HG03521 (cell line): ENCODE results near the gene SUFU.
A peak's percentile ranks its signal among the peaks of the same experiment; 100 is the strongest.
"Not testable (repeated sequence)": the region's sequence is repeated elsewhere in the genome, so short reads cannot be mapped to it uniquely, and the experiment has no call there.

Experiments
- ATAC-seq: cut with Tn5 transposase; IDR thresholded peaks from one replicate; pipeline ENCODE4 v1.9.1; 2021; ENCODE audit warnings: mild to moderate bottlenecking, moderate library complexity; ENCODE audit not compliant: unreplicated experiment

The SUFU gene

DNA sequence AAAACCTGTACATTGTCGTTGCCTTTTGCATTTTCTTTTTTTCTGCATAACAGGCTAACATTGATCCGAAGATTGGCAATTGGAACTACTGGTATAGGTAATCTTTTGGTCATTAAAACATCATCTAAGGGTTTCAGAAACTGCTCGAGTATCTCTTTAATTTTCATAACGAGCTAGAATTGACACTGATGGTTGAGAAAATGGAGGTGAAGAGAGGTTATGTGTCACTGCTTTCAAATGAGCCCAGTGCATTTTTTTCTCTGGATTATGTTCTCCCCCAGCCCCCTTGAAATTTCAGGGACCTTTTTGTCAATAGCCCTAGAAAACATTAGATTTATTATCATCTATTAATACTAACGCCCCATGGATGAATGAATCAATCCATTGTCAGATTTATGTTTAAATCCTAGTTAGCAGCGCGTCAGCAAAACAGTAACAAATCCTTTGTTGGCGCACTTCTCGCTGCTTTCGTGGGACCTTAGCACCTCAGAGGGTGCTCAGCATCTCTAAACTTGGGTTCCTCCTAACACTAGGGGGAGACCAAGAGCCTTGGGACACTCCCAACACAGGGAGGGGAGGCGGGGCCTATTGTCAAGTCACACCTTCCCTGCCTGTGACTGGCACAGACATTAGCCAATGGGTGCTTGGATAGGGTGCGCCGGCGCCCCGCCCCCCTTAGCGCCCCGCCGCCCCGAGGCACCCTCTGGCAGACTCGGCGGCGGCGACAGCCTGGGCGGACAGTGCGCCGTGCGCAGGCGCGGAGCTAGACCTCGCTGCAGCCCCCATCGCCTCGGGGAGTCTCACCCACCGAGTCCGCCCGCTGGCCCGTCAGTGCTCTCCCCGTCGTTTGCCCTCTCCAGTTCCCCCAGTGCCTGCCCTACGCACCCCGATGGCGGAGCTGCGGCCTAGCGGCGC lies at the start of gene SUFU:
SUFU (plus strand) TSS at position 709 of the 915 bp plus-strand sequence; CDS start at position 890, 181 bp downstream.
- peak; percentile 55 for ATAC-seq

DNA sequence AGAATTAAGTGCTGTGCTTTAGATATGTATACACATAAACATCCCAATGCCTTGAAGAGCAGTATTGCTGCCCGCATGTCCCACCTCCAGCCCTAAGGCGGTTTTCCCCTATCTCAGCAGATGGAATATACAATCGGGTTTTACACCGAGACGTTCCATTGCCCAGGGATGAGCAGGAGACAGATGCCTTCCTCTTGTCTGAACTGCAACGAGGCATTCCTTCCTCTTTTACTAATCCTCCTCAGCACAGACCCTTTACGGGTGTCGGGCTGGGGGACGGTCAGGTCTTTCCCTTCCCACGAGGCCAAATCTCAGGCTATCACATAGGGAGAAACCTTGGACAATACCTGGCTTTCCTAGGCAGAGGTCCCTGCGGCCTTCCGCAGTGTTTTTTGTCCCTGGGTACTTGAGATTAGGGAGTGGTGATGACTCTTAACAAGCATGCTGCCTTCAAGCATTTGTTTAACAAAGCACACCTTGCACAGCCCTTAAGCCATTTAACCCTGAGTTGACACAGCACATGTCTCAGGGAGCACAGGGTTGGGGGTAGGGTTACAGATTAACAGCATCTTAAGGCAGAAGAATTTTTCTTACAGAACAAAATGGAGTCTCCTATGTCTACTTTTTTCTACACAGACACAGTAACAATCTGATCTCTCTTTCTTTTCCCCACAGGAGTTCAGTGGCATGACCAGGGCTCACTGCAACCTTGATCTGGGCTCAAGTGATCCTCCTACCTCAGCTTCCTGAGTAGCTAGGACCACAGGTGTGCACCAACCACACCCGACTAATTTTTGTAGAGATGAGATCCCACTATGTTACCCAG lies 48.9 kb upstream of the SUFU start:
- not testable (repeated sequence) for ATAC-seq

DNA sequence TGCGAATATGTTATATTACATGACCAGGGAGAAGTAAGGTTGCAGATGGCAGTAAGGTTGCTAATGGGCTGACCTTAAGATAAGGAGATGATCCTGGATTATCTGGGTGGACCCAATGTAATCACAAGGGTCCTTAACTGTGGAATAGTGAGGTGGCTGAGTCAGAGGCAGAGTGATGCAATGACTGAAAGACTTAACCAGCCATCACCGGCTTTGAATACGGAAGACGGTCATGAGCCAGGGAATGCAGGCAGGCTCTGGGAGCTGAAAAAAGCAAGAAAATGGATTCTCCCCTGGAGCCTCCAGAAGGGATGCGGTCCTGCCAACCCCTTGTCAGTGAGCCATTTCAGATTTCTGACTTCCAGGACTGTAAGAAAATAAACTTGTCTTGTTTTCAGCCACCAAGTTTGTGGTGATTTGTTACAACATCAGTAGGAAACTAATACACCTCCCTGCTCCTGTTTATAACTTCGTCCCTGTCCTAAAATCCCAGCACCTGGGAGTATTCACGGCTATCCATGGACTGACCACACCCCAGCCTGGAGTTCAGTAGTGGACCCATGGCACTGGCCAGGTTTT lies 47.8 kb upstream of the SUFU start:
- no peak for ATAC-seq

DNA sequence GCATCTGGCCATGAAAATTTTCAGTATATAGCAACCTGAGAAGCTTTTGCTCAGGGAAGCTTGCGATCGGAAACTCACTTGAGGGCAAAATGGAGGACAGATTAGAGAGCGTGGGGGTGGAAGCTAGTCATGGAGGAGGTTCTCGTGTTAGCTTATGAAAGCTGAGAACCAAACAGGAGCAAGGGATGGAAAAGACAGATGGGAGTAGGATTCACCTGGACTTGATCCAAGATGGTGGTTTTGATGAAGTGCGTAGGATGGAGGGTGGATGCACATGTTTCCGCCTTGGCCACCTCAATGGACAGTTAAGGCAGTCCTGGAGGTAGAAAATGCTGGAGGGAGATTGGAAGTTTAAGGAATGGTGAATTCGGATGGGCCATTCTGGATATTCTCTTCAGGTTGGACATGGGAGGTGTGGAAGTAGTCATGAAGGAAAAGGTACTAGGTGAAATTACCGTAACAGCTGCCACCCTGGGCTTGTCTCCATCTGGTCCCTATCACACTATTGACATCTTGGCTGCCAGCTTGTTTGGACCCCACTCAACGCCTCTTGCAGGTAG lies 46.1 kb upstream of the SUFU start:
- ATAC-seq = no peak

DNA sequence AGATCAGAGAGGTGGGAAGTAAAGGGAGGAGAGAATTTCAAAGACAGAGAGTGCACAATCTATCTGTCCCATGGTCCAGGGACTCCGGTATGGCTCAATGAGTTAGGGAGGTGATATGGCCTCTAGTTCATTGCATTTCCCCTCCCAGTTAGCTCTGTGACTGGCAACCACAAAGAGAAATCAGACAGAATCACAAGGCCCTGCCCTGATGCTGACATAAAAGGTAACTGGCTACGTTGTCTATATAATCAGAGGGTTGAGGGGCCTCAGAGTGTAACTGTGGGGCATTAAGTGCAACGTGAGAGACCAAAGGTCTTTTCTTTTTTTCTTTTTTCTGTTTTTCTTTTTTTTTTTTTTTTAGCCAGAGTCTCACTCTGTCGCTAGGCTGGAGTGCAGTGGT lies 45.1 kb upstream of the SUFU start:
- ATAC-seq = no peak

DNA sequence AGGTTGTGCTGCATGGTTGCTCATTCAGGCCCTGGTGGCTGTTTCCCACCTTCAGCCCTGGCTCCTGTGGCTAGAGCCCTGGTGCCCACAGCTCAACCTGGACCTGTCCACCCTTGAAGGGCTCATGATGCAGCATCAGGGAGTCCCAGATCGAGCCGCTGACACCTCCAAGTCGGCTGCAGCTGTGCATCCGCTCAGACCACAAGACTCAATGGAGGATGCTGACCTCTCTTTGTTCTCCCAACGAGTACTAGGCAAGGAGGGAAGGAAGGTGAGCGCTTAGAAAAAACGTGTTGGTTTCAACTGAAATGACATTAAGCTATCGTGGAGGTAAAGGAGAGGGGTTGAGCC lies 43.0 kb upstream of the SUFU start:
- ATAC-seq = peak; percentile 13

DNA sequence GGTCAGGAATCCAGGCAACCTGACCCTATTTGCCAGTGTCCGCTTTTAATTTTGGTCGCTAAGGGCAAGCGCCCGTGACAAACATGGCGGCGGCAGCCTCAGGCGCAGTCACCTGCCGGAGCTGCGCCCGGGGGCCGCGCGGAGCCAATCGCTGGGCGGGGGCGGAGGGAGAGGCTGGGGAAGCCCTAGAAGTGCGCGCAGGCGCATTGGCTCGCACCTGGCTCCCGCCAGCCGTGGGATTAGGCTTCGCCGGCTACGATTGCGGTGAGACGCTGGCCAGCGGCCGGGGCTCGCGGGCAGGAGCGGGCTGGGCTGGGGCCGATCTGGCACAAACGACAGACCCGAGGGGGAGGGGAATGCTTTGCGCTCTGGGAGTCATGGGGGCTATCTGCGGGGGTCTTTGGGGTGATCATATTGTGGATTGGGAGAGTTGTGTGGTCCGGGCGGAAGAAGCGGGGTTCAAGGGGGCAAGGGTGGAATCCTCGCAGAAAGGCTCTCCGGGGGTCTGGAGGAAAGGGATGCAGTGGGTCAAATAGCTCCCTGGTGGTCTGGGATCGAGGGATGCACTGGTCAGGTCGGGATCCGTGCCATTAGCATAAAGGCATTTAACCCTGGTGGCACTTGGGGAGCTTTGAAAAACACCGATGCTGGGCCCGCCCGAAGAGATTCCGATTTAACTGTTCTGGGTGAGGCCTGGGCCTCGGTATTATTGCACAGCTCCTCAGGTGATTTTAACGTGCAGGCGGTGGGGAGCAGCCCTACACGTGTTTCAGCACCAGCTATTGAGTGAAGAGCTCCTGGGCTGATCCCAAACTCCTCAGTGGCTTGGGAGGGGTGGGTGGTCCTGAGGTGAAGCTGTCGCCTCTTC lies 42.4 kb upstream of the SUFU start:
- peak; percentile 74 for ATAC-seq

DNA sequence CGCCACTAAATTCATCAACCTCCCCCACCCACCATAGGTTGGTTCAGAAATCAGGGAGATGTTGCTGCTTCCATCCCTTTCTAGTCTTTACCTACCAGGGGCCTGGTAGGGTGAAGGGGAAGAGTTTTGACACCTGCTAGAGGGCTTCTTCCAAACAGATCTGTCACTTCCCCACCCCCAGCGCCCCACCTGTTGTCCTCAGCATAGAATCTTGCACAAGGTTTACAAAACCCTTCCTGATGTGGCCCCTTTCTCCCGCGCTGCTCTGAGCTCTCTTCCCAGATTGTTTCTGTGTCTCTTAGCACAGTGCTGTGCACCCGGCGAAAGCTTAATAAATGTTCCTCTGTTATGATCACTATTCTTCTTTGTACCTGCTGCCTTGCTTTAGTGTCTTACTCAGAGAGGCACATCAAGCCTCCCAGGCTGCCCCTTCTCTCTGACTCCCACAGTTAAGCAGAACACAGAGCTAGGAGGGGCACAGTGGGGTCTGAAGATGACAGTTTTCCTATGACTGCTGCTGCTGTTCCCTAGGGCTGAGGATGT lies 41.2 kb upstream of the SUFU start:
- ATAC-seq = no peak

DNA sequence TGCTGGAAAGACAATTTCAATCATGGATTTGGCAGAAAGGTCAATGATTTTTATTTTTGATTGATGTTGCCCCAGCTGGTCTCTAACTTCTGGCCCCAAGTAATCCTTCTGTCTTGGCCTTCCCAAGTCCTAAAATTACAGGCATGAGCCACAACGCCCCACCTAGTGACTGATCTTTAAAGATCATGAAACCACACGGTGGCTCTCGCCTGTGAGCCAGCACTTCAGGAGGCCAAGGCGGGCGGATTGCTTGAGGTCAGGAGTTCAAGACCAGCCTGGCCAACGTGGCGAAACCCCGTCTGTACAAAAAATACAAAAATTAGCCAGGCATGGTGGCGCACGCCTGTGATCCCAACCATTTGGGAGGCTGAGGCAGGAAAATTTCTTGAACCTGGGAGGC lies 39.8 kb upstream of the SUFU start:
- ATAC-seq = no peak

DNA sequence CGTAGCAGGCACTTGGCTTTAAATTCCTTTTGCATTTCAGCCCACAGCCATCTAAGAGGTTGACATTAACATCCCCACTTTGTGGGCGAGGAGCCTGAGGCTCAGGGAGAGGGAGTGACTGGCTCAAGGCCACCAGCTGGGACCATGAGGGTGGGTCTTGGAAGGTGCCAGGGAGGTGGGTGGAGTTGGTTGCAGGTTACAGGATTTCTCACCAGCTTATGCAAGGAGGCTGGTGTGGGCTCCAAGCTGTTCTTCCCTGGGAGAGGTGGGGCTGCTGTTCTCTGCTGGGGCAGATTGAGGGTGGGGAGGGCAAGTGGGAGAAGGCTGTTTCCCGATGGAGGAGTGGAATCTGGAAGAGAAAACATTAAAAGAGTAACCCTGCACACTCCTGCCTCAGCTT lies 38.3 kb upstream of the SUFU start:
- no peak for ATAC-seq

DNA sequence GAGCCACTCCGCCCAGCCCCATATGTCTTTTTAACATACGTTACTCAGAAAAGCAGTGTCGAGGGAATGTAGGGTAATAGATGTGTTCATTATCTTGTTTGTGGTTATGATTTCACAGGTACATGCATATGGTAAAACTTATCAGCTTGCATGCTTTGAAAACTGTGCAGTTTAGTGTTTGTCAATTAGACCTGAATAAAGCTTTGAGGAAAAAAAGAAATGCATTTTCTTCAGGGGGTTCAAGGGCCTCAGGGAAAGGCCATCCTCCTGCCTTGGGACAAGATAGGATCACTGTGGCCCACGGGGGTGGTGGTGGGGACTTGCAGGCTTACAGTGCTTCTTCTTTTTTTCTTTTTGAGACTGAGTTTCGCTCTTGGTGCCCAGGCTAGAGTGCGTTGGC lies 36.5 kb upstream of the SUFU start:
- no peak for ATAC-seq

DNA sequence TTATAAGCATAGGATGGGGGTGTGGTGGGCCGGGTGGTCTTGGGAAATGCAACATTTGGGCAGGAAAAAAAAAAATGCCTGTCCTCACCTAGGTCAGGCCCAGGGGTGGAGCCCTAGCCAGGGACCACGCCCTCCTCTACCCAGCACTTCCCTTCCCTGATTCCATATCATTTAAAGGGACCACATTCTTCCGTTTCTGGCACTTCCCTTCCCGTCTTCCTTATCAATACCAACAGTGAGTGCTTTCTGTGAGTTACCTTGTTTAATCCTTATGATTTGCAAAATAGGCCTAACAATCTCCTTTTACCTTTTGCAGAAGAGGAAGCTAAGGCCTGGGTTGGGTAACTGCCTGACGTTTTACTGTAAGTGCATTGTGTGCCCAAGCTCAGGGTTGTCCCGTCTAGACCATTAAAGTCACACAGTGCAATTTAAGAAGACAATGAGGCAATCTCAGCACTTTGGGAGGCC lies 35.8 kb upstream of the SUFU start:
- ATAC-seq = no peak

DNA sequence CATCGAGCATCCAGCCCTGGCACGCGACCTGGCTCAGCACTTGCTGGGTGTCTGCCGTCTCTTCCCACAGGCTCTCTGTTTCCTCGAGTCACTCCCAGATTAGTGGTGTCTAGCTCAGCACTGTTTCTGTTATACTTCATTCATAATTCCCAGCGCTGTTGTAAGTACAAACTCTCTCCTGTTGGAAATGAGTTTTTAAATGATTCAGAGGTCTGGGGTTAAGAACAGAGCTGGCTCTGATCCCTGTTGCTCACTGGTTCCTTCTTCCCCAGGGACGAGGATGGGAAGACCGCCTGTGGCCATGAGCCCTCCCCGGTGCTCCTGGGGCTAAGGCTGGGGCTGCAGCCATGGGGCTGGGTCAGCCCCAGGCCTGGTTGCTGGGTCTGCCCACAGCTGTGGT lies 35.1 kb upstream of the SUFU start:
- no peak for ATAC-seq

DNA sequence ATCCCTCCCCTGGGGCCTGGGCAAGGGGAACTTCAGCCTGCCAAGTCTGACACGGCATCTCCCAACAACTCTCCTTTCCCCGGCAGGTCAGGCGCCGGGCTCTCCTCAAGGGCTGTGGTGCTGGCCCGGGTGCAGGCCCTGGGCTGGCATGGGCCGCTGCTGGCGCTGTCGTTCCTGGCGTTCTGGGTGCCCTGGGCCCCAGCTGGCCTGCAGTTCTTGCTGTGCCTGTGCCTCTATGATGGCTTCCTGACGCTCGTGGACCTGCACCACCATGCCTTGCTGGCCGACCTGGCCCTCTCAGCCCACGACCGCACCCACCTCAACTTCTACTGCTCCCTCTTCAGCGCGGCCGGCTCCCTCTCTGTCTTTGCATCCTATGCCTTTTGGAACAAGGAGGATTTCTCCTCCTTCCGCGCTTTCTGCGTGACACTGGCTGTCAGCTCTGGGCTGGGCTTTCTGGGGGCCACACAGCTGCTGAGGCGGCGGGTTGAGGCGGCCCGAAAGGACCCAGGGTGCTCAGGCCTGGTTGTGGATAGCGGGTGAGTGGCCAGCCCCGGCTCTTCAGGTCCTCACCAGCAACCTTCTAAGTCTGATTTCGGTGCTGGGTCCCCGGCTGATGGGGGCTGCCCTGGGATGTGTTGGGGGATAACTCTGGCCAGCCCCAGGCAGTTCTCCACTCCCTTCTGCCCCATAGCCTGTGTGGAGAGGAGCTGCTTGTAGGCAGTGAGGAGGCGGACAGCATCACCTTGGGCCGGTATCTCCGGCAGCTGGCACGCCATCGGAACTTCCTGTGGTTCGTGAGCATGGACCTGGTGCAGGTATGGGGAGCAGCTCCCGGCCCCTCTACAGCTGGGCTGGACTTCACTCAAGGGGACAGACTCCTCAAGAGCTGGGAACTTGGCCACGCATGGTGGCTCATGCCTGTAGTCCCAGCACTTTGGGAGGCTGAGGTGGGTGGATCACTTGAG lies 32.9 kb upstream of the SUFU start:
- no peak for ATAC-seq

DNA sequence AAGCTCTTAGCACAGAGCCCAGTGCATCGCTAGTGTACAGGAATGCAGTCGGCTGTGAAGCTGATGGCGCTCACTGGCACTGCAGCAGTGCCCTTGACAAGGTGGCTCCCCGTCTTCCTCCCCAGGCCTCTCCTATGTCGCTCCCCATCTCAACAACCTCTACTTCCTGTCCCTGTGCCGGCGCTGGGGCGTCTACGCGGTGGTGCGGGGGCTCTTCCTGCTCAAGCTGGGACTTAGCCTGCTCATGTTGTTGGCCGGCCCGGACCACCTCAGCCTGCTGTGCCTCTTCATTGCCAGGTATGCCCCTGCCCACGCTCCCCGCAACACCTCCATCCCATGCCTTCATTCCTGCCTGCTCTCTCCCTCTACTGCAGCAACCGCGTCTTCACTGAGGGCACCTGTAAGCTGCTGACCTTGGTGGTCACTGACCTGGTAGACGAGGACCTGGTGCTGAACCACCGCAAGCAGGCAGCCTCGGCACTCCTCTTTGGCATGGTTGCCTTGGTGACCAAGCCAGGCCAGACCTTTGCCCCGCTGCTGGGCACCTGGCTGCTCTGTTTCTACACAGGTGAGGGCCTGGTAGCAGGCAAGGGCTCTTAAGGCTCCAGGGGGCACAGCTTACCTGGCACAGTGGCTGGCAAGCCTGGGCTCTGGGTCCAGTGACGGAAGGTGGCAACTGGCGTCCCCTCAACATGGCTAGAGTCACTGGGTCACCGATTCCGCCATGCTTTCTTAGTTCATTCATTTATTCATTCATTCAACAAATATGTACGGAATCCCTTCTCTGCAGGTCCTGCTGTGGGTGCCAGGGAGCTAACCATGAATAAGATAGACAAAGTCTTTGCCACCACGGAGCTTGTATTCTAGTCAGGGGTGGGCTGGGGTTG lies 30.1 kb upstream of the SUFU start:
- ATAC-seq = no peak

DNA sequence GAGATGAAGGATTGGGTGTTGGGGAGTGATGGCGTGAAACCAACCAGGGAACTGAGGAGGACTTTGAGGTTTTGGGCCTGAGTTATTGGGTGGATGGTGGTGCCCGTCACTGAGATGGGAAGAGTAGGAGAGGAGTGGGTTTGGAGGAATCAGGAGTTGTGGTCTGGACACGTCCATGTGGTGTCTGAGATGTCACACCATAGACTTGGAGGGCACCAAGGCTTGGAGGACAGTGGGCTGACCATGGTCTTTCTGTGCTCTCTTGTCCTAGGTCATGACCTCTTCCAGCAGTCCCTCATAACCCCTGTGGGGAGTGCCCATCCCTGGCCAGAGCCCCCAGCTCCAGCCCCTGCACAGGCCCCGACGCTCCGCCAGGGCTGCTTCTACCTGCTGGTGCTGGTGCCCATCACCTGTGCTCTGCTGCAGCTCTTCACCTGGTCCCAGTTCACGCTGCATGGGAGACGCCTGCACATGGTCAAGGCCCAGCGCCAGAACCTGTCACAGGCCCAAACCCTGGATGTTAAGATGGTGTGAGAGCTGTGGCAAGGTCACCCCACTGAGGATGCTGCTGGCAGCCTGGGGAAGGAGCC lies 28.2 kb upstream of the SUFU start:
- no peak for ATAC-seq

DNA sequence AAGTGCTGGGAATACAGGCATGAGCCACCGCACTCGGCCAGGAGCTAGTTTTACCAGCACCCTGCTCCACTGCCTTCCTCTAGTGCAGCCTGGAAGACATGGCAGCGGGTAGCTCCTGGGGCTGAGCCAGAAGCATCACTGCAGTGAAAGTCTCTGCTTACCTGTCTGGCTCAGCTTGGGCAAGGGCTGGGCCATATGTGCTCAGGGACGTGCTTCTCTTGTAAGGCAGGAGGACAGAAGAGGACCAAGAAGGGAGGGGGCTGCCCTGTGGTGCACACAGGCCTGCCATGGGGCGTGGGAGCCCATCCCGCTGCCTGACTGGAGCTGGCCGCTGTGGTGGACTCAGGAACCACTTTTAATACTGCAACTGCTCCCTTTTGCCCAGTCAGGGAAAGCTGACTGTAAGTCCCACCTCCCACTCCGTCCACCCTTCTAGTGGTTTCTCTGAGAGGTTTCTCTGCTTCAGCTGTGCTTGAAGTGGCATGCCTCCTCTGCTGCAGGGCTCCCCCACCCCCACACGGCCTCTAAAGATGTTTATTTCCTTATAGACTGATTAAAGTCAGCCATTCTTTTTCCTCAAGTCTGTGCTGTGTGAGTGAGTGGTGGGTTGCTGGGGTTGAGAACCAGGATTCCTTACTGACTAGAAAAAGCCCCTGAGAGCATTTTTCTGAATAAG lies 27.2 kb upstream of the SUFU start:
- ATAC-seq = no peak
